ENCODE measurements around the gene CD2BP2. TPM values are rescaled to one million over a fixed set of nuclear protein-coding genes. Genes with fewer than 3 reads are reported as not detected.

Gene CD2BP2
- total and polyA plus RNA-seq, 9 of the 15 experiments (the other 6 are each of a cell fraction or from before 2014, with no cell fraction given) = 3.9 to 51.1 (median 32.8) TPM

GRCh38 chr16:30355954-30356308 is 823 bp upstream of the CD2BP2 start (continued):
- peak; percentile 58 for TF ChIP-seq MGA (IDR thresholded peaks at IDR 0.05)
- no peak for TF ChIP-seq SIRT6 (IDR thresholded peaks at IDR 0.05; ENCODE audit: low read depth, low read length)
- no peak for TF ChIP-seq GABPB2 (CRISPR knock-in tag; conservative IDR thresholded peaks at IDR 0.05)
